ENCODE measurements around the gene DLX4. TPM values are rescaled to one million over a fixed set of nuclear protein-coding genes. Genes with fewer than 3 reads are reported as not detected.

The DLX4 gene
- total and polyA plus RNA-seq, 2 donors (not counting 1 experiment from before 2014, with no cell fraction given) = 0.17 to 0.88 TPM

- no peak overlapping the region for H3K27ac ChIP-seq (ENCODE audit: low read length in 2 of 2)
- no peak overlapping the region for H3K4me3 ChIP-seq (ENCODE audit: control extremely low read depth in 1 of 5, extremely low read depth in 1 of 5, insufficient read depth in 1 of 5, low read depth in 2 of 5, low read length in 4 of 5)
- no peaks in the 10 kb centered on the region for H3K79me2 ChIP-seq (ENCODE audit: control insufficient read depth, insufficient read depth, low read length)
- no peak overlapping the region for H3K9ac ChIP-seq (ENCODE audit: low read length)
- H2AFZ ChIP-seq (ENCODE audit: insufficient read depth, low read depth, low read length, poor library complexity, severe bottlenecking) = no peak overlapping the region
- Mint-ChIP-seq H3K27ac (no peak overlapping the region), H3K9me3 (ENCODE audit: insufficient read depth) (no peaks in the 10 kb centered on the region), H3K4me3 (no peak overlapping the region), H3K4me1 (no peaks in the 10 kb centered on the region), H3K27me3 (peaks cover 40% of the 10 kb centered on the region)
- intact Hi-C loops (cut with micrococcal nuclease) = no loop called here
- DNase-seq (no peak), ATAC-seq (ENCODE audit: low read depth) (no peak)
- TF ChIP-seq CTCF (IDR thresholded peaks at IDR 0.05) = no peak
- no peak for TF ChIP-seq EZH2 (IDR thresholded peaks at IDR 0.05; ENCODE audit: borderline replicate concordance, insufficient read depth, low read depth, low read length, poor library complexity, severe bottlenecking)
- no peak overlapping the region for H3K4me2 ChIP-seq (replicated peaks; ENCODE audit: low read depth, low read length, poor library complexity, severe bottlenecking)
- no peaks in the 10 kb centered on the region for H3K36me3 ChIP-seq (replicated peaks in 1 of 2; ENCODE audit: control extremely low read depth in 1 of 2, control insufficient read depth in 1 of 2, extremely low read depth in 1 of 2, insufficient read depth in 2 of 2, low read length in 1 of 2)
- POLR2A ChIA-PET = no interaction called here
- no peaks in the 10 kb centered on the region for H4K20me1 ChIP-seq (ENCODE audit: control insufficient read depth, insufficient read depth, low read length, poor library complexity, severe bottlenecking)
- H3K27me3 ChIP-seq (replicated peaks in 1 of 4; ENCODE audit: control extremely low read depth in 1 of 4, control insufficient read depth in 3 of 4, insufficient read depth in 4 of 4, low read length in 3 of 4) = peaks cover 0 to 12% (median 1%) of the 10 kb centered on the region in 4 experiments
- no peaks in the 10 kb centered on the region for H3K9me3 ChIP-seq (ENCODE audit: control extremely low read depth in 1 of 3, control insufficient read depth in 2 of 3, insufficient read depth in 1 of 3, low read length in 2 of 3)
- WGBS (ENCODE audit: insufficient coverage) = 88% methylated on average over 6 of the region's 7 CpGs
- no peaks in the 10 kb centered on the region for H3K4me1 ChIP-seq (ENCODE audit: control insufficient read depth in 2 of 2, insufficient read depth in 2 of 2, low read length in 2 of 2)
- CTCF ChIA-PET = no interaction called here
Observed at GRCh38 chr17:49924589-49924988, 44.4 kb upstream of the DLX4 start.

GRCh38 chr17:49925921-49926320 lies 43.1 kb upstream of the DLX4 start:
- ChIA-PET CTCF (interaction anchor here (0.8 kb wide), 1 partner anchor 45 kb away, joined by 4 read pairs; no protein-coding TSS in a partner anchor), POLR2A (no interaction called here)
- no peaks in the 10 kb centered on the region for H4K20me1 ChIP-seq (ENCODE audit: control insufficient read depth, insufficient read depth, low read length, poor library complexity, severe bottlenecking)
- no peaks in the 10 kb centered on the region for H3K36me3 ChIP-seq (replicated peaks in 1 of 2; ENCODE audit: control extremely low read depth in 1 of 2, control insufficient read depth in 1 of 2, extremely low read depth in 1 of 2, insufficient read depth in 2 of 2, low read length in 1 of 2)
- WGBS (ENCODE audit: insufficient coverage) = 91% methylated on average over 8 of the region's 9 CpGs
- H3K79me2 ChIP-seq (ENCODE audit: control insufficient read depth, insufficient read depth, low read length) = no peaks in the 10 kb centered on the region
- H3K27ac ChIP-seq (ENCODE audit: low read length in 2 of 2) = no peak overlapping the region
- peaks cover 49% of the 10 kb centered on the region for H3K27me3 Mint-ChIP-seq
- no peak overlapping the region for H2AFZ ChIP-seq (ENCODE audit: insufficient read depth, low read depth, low read length, poor library complexity, severe bottlenecking)
- no peaks in the 10 kb centered on the region for H3K4me1 ChIP-seq (ENCODE audit: control insufficient read depth in 2 of 2, insufficient read depth in 2 of 2, low read length in 2 of 2)
- TF ChIP-seq CTCF (IDR thresholded peaks at IDR 0.05) = no peak
- no peak for TF ChIP-seq EZH2 (IDR thresholded peaks at IDR 0.05; ENCODE audit: borderline replicate concordance, insufficient read depth, low read depth, low read length, poor library complexity, severe bottlenecking)
- ATAC-seq (ENCODE audit: low read depth) = no peak
- H3K9ac ChIP-seq (ENCODE audit: low read length) = no peak overlapping the region
- H3K4me1 Mint-ChIP-seq = no peaks in the 10 kb centered on the region
- no peak overlapping the region for H3K27ac Mint-ChIP-seq
- no peak for DNase-seq
- H3K4me3 ChIP-seq (ENCODE audit: control extremely low read depth in 1 of 5, extremely low read depth in 1 of 5, insufficient read depth in 1 of 5, low read depth in 2 of 5, low read length in 4 of 5) = no peak overlapping the region
- H3K9me3 Mint-ChIP-seq (ENCODE audit: insufficient read depth) = no peaks in the 10 kb centered on the region
- H3K9me3 ChIP-seq (ENCODE audit: control extremely low read depth in 1 of 3, control insufficient read depth in 2 of 3, insufficient read depth in 1 of 3, low read length in 2 of 3) = peaks cover 0 to 3% (median 0%) of the 10 kb centered on the region in 3 donors
- peaks cover 0 to 20% (median 2%) of the 10 kb centered on the region in 4 experiments for H3K27me3 ChIP-seq (replicated peaks in 1 of 4; ENCODE audit: control extremely low read depth in 1 of 4, control insufficient read depth in 3 of 4, insufficient read depth in 4 of 4, low read length in 3 of 4)
- intact Hi-C loops (cut with micrococcal nuclease) = no loop called here
- no peak overlapping the region for H3K4me3 Mint-ChIP-seq
- no peak overlapping the region for H3K4me2 ChIP-seq (replicated peaks; ENCODE audit: low read depth, low read length, poor library complexity, severe bottlenecking)
